GM03348 (cell line): ENCODE measurements around the gene ST6GALNAC5.

ENCODE experiments used
- DNase-seq: peaks from one replicate; pipeline ENCODE4 v3.0.0; 2012; ENCODE audit warnings: low spot score

The ST6GALNAC5 gene

DNA sequence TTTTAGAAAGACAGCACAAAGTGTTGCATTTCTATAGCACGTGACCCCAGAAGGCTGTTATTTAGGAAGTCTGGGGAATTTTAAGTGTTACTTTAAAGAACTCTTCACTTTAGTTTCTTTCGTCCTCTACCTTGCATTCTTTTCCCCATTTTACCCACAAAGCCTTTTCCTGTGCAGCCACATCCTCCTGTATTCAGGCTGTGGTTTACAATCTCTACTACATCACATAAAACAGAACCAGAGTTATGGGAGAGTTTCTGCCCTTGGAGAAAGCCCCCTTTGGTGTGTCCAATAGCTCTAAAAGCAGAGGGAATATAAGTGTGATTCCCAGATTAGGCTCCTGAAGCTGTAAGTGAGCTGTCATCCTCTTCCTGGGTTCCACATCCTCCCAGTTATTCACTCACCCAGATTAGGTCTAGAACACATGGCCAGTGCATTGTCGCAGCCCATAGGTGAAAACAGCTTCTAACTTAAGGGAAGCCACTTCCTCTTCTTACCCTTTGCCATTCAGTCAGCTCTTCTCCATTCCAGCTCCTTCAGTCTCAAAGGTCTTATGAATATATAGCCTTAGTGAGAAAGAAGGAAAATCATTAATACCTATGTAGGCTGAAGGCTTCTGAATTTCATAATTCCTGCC is 180.8 kb downstream of the ST6GALNAC5 start:
- no peak for DNase-seq

DNA sequence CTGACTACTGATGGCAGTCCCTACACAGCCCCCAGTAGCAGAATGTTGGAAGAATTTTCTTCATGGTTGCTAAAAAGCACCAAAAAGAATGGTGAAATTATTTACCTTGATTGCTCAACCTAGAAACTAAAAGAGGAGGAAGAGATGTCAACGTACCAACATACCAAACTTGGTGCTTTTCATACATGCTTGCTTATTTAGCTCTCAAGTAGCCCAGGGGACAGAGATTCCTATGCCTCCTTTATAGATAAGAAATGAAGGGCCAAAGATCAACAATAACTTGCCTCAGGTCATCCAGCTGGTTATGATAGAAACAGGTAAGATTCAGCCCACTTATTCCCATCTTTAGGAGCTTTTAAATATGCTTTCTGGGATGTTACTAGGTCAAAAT is 181.3 kb downstream of the ST6GALNAC5 start:
- DNase-seq, result no peak

DNA sequence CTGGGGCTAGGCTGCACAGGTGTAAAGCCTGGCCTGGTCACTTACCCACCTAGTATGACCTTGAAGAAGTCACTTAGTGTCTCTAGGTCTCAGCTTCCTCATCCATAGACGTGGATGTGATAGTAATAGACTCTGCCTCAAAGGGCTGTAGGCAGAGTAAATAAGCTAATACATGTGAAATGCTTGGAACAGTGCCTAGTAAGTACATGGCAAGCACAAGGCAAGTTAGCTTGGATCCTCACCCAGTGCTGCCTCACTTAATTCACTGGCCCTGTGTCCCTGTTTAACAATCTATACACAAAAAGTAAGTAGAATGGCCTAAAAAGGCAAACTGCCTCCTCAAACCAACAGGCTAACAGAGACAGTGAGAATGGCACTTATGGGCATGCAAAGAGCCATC is 184.1 kb downstream of the ST6GALNAC5 start:
- no peak for DNase-seq

DNA sequence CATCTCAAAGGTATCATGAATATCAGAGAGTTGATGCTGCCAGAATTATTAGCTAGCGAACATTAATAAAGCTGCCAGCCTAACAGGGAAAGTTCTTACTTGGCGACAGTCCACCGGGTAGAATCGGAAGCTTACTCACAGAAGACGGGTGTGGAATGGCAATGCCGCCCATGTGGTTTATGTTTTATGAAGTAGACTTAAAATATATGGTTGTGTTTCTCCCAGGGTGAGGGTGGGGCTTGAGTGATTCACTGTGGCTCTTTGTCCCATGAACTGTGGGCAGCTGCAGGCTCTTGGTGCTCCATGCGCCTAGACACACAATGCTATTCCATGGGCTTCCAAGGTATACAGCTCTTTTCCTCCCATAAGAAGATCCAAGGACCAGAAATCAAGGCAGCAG is 189.2 kb downstream of the ST6GALNAC5 start:
- DNase-seq, result no peak

DNA sequence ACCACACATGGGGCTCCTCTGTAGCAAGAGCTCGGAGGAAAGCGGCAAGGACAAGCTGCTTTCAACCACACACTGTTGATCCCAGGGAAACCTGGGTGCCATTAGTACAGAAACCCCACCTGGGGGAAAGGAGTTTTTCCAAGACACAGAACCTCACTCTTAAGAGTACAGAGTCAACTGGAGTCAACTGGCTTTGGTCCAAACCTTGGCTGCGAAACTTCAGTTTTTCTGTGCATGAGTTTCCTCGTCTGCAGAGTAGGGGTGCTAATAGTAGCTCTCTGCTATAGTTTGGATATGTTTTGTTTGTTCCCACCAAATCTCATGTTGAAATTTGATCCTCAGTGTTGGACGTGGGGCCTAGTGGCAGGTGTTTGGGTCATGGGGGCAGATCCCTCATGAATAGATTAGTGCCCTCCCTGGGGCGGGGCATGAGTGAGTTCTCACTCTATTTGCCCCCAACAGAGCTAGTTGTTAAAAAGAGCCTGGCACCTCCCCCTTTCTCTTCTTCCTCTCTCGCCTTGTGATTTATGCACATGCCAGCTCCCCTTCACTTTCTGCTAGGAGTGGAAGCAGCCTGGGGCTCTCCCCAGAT is 190.8 kb downstream of the ST6GALNAC5 start:
- no peak for DNase-seq

DNA sequence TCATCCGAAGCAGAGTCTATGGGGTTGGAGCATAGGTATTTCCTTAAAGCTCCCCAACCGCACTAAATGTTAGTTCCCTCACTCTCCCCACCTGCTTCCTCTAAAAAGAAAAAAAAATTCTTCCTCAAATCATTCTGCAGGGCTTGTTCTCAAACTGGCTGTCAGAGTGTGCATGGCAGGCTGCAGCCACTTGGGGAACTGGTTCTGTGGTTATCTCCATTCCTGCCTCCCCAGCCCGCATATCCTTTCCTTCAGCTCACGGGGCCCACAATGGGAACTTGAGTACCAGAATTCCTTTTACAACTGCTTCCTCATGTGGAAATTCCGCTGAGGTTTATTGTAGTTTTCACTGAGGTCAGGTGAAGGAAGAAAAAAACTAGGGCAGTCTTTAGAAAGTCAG is 192.7 kb downstream of the ST6GALNAC5 start:
- no peak for DNase-seq

DNA sequence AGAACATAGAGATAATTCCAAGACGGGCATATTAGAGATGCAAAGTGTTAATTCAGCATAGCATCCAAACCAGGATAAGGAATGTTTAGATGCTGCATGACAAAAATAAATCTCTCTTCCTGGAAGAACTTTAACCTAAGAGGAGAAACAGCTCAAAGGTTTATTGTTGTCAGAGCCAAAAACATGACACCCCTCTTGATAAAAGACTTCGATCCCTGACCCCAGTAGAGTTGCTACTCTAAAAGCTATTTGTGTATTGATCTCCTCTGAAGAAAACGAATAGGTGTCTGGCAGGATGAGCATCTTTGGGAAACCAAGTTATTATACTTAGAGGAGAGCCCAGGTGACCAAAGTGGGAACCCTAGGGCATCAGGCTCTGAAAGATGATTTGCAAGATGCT is 193.9 kb downstream of the ST6GALNAC5 start:
- no peak for DNase-seq

DNA sequence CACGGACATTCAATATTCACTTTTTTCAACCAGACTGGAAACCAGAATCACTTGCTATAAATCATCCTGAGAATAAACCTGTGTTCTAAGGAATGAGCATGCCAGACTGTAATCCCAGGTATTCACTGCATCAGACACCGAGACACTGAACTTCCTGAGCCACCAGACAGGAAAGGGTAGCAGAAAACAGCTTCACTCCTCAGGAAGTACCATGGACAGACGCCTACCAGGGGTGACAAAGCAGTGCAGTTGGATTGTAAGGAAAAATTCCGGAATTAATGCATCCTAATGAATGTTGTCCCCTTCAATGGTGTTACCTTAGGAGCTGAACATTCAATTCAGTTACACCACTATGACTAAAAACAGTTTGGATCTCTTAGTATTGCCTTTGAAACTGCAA is 195.8 kb downstream of the ST6GALNAC5 start:
- DNase-seq, result no peak

DNA sequence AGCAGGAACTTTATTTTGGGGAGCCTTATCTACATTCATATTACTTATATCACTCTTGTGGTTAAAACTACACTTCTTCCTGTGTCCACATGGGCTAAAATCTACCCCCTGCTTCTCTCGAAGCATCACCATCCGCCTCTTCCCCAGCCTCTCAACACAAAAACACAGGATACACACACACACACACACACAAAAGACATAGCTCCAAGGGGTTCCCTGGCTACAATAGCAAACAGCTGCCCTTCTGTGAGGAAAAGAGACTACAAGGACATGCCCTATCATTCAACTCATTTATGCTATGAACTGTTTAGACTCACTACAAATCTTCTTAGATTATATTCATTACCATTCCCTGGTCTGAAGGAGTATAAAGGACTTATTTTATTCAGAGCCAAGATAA is 197.0 kb downstream of the ST6GALNAC5 start:
- no peak for DNase-seq

DNA sequence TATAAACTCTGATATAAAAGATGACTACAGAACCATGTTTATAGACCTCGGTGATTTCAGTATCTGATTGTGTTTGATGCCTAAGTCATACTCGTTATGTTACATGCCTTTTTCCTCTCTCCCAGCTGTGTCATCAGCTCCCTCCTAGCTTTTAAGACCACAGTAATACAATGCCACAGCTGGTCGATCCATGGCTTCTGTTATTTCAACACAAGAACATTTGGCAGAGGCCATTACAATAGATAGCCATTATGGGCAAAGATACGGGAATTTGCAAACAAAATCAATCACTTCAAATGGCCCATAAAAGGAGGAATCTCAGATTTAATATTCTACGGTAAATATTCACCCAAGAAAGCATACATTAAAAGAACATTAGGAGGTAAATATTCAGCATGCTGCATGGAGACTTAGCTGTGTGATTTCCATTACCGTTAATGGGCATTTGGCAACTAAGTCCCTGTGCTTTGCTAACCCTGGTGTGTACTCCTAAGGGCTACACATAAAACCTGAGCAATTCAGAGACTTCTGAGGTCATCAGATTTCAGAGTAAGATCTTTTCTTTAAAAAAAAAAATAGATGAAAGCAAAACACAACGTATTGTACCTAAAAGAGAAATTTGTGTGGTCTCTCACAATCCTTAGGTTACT is 198.5 kb downstream of the ST6GALNAC5 start:
- DNase-seq, result no peak

DNA sequence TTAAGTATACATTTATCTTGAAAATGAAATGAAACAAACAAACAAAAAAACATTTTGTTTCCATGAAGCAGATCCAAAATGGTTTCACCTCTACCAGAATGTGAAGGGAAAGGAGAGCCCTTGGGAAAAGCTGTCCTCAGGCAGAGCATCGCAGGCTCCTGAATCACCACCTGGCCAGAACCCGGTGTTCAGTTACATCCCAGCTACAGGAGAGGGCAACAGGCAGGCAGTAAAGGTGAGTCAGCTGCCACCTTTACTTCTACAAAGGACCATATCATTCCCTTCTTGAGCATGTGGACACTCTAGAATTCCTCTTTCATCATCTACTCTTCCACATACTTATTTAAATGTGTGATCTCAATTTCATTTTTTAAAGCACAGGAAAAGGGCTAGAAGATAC is 200.7 kb downstream of the ST6GALNAC5 start:
- no peak for DNase-seq

DNA sequence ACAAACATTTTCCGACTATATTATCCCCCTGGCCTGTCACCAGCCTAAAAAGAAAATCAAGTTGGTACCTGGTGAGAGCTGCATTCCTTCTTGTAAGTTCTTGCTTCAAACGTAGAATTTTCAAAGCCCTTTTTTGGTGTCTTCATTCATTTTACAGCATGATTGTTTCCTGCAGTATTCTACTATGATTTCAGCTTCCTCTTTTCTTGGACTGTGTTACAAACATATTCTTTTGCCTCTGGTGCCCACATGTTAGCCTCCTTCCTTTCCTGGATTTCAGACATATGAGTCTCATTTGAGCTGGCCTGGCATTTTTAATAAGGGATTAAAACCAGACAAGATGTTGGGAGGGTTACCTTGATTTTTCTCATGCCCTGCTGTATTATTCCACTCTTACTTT is 209.5 kb downstream of the ST6GALNAC5 start:
- DNase-seq, result no peak

DNA sequence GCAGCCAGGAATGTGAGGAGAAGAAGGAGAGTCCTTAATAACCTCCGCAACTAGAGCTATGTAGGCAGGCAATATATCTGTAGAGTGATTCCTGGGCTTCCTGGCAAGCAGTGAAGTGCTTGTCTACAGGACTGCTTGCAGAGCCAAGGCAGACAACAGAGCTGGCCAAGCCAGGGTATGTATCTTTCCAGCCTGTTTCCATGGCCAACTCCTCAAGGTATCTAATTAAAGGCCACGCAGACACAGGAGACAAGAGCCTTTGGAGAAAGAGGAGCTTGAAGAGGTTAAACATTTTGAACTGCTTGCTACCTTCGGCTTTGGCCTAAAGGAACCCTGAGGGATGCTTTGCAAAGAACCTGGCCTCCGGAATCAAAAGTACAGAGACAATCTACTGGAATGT is 214.6 kb downstream of the ST6GALNAC5 start:
- DNase-seq, result no peak

DNA sequence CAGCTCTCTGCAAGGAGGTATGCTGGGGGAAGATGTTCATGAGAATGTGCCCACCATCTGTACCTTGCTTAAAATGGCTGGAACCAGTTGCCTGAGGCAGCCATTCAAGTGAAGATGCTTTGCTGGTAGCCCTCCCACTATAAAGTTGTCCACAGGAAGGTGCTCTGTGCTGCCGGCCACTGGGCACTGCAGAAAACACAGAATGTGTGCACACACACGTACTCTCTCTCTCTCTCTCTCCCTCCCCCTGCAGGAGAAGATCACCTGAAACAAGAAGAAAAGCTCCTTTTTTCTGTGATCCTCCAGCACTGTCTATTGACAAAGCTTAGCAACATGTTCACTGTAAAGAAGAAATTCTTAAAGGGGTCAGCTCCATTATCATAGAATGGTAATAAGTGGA is 217.2 kb downstream of the ST6GALNAC5 start:
- DNase-seq, result no peak

DNA sequence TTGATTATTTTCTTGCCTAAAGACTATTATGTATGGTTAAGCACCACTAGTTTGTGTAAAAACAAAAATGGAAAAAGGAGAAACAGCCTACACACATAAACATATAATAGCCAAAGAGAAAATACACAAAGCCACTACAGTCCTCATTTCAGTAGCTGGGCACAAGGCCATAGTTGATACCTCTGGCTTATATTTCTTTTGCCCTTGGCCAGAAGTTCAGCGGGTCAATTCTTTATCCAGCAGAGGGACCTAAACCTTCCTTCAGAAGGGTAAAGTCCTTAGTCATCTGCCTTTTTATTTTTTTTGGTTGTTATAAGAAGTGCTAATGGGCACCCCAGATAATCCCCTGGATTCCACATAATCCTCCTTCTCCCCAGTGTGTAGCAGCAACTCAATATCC is 217.8 kb downstream of the ST6GALNAC5 start:
- DNase-seq, result no peak

DNA sequence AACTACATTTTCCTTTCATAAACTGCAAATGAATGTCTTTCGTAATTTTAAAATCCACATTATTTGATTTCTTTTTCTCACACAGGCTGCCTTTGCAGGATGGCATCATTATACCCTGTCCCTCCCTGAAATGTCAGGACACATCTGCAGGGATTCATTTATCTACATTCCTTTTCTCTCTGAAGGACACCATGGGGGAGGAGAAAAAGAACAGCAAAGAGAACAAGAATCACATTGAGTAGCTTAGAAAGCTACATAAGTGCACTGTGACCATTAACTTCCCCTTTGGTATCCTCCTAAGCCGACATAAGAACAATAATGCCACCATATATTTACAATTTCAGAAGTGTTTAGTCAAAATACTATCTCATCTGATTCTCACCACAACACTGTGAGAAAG is 222.5 kb downstream of the ST6GALNAC5 start:
- DNase-seq, result no peak

DNA sequence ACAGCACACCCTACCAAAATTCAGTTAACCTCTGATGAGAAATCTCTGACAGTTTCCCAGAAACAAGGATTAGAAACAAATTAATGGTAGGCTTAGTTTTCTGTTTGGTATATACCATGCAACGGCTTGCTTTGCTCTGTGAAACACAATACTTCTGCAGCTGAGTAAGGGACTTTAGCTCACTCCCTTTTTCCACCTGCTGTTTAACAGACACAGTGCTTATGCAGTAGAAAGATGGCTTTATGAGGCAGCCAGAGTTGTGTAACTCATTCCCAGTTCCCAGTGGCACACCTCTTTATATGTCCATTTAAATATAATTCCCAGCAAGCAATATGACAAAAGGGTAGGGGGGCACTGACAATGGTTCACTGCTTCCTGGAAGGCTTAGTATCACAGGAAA is 228.0 kb downstream of the ST6GALNAC5 start:
- DNase-seq, result no peak

DNA sequence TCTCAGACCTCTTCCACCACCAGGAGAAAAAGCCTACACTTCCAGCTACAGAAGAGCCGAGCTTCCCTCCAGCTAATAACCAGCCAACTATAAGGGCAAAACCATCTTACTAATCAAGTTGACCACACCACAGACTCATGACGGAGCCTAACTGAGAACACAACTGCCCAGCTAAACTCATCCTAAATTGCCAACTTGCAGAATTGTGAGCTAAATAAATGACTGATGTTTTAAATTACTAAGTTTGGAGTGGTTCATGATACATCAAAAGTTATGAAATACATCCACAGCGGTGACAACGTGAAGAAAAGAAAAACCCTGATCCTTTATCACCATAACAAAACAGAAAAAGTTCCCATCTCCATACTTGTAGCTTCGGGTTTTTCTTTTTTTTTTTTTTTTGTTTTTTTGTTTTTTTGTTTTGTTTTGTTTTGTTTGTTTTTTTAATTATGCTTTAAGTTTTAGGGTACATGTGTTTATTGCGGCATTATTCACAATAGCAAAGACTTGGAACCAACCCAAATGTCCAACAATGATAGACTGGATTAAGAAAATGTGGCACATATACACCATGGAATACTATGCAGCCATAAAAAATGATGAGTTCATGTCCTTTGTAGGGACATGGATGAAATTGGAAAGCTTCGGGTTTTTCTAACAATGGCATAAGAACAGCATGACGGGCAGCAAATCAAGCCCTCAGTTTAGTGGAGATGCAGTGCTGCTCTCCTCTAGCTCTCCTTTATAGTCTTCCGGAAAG is 229.4 kb downstream of the ST6GALNAC5 start:
- DNase-seq, result no peak

DNA sequence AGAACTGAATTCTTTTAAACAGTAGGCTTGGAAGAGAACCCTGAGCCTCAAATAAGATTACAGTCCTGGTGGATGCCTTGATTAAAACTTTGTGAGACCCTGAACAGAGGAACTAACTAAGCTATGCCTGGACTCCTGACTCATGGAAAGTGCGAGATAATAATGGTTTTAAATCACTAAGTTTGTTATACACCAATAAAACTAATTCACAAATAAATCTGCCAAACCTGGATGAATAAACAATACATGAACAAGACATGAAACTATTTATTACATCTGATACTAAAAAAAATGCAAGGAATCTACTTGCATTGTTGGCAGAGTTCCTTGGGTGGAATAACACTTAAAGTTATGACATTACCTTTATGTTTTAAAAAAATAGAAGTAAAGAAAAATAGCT is 233.6 kb downstream of the ST6GALNAC5 start:
- peak; percentile 21 for DNase-seq

DNA sequence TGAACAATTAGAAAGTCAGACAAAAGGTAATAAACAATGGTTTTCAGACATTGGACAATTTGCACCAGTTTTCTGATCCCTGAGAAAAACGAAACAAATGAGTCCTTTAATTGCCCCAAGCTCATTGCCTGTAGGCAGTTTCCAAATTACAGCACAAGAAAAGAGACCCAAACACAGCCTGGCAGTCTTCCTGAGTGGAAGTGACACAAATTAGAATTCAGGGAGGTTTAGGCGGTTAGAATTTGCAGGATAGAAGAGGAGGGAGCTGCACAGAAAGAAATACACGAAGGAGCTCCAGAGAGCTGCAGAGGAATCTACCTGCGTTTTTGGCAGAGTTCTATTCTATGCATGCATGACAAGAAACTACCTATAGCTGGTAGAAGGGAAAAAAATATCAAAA is 236.2 kb downstream of the ST6GALNAC5 start:
- no peak for DNase-seq

DNA sequence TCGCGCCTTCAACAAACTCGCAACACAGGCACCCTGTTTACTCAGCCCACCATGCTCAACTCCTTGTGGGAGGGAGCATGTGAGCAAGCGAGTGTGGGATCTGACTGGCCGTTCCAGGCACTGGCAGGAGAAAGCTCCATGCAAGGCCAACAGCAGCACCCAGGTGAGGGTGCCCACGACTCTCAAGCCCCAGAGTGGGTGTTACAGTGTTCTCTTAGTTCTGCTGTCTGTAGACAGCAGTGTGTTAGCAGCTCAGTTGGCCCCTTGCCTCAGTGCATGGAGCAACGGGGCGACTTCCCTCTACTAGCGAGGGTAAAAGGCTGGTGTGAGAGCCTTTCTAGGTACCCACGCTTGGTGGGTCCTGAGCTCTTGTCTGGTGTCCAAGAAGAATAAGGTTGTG is 237.4 kb downstream of the ST6GALNAC5 start:
- DNase-seq, result no peak
